HG03565 (cell line): Measurements from ENCODE around the gene GJB4.
"Not testable (repeated sequence)": the region's sequence is repeated elsewhere in the genome, so short reads cannot be mapped to it uniquely, and the experiment has no call there.

Experiments used
- ATAC-seq: cut with Tn5 transposase; IDR thresholded peaks from one replicate; pipeline ENCODE4 v1.9.1; 2021; ENCODE audit warnings: mild to moderate bottlenecking, moderate library complexity; ENCODE audit not compliant: unreplicated experiment

Gene GJB4

DNA sequence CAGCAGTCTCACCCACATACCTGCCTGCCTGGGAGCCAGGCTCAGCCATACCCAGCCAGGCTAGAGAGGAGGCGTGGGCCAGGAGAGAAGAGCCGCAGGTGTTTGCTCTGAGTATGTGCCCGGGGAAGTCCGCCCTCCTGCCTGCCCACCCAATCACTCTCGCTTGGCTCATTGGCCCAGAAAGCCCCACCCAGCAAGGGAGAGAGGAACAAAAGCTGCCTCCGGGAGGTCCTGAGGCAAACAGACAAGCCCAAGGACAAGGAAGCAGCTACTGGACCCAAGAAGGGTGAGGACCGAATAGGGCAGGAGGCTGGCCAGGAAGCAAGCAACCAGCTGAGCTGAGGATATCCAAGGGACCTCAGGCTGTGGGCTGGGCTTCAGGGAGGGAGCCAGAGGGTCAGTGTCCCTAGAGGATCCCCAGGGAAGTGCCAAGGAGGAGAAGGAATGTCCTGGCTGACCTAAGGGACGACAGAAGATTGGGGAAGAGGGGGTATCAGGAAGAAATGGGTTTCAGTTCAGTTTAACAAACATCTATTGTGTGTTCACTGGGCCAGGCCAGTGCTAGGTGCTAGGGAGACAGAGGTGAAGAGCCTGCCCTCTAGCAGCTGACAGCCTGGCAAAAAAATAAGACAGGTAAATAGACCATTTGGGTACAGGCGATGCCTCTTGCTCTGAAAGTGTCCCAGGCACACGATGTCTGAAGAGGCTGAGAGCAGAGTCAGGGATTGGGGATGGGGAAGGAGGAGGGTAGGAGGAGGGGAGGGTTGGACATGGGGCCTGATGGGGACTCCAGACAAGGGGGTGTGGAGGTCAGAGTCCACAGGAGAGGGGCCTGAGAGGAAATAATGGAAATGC, at the start of gene GJB4:
GJB4 (plus strand) TSS at position 238 of the 855 bp plus-strand sequence. CDS start 1,515 bp downstream, outside the sequence.
- ATAC-seq, result no peak

DNA sequence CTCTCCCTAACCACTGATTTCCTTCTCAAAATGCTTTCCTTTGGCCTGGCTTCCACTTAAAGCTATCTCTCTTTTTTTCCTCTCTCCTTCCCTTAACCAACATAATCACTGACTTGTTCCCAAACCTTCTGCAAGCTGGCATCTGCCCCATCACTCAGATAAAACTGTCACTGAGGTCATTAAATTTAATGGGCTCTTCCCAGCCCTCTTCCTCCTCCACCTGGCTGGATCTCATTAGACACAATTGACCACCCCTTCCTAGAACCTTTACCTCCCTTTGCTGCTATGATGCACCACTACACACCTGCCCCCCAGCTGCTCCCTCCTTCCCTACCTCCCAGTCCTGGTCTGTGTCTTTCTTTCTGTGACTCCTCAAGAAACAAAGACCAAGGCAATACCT, 48.7 kb upstream of the GJB4 start:
- no peak for ATAC-seq

DNA sequence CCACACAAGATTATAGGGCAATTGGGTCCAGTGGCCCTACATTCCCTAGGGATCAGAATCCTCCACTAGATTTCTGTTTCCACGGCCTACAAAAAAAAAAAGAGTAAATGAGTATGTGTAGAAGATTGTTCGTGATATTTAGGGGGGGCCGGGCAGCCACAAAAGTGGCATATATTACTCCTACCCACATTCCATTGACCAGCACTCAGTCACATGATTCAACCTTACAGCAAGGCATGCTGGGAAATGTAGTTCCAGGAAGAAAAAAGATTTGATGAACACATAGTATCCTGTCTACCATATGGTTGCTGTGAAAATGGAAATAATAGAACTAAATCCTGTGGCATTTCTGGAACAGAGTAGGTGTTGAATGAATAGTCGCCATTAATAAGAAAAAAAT, 48.1 kb upstream of the GJB4 start:
- no peak for ATAC-seq

DNA sequence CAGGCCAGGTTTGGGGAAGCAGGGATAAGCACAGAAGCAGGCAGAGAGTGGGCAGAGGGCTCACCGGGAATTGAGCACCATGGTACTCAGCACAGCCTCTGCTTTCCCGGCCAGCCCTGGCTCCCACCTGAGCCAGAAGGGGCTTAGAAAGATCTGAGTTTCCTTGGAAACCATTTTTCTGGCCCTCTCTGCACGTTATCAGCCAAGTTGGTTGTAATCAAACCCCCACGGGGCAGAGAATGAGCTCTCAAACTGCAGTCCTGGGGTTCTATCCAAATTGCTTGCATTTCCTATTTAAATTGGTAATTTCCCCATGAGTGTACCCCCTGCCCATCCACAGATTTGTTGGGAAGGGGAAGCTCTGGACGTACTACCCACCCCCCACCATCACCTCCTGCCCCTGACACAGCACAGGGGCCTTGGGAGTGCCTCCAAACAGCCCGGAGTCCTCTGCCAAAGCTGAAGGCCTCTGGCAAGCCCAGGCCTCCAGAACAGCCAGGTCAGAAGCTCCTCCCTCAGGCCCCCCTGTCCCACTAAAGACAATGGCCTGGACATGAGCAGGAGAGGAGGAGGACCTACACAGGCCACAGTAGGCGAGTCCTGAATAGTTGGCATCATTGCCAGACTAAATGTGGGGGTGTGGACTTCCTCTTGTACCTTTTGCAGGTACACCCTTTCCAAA, 47.4 kb upstream of the GJB4 start:
- no peak for ATAC-seq

DNA sequence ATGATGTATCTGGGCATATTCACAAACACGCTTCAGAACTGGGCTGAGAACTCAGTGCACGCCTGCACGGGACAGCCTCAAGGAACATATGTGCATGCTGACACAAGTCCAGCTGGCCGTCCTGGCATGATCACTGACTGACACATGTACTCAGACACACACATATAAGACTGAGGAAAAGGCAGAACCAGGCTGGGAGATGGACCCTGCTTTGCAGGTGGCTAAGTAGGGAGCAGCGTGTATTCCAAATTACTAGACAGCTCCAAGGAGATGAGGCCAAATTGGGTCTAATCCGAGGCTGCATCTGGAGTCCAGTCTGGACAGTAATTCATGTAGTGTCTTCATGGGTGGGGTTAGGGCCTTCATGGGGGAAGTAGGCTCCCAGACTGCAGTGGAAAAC, 46.1 kb upstream of the GJB4 start:
- no peak for ATAC-seq

DNA sequence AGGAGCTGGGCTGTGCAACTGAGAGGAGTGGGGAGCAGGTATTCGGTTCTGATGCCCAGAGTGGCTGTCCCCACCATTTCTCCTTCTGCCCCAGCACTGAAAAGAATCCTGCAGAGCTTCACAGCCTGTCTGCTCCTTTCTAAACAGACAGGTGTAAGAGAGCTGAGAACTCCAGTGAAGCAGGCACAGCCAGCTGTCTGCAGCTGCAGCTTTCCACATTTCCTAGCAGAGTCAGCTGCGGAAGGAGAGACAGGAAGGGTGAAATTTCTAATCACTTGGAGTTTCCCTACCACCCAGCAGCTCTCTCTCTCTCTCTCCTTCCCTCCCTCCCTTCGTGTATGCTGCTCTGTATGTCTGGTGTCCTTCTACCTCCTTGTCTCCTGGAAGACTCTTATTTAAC, 45.2 kb upstream of the GJB4 start:
- no peak for ATAC-seq

DNA sequence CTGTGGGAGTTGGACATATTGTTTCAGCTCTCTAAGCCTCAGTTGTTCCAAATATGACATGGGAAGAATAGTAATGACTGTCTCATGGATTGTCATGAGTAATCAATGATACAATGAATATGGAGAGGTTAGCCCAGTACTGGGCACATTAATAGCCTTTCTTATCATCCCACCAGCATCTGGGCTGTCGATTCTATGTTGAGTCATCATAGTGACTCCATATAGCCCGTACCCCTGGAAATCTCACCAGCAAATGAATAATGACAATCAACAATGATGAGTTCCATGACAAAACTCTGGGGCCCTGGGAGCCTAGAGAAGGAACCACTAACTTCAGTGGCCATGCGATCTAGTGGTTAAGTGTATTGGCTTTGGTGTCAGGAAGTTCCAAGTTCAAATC, 44.4 kb upstream of the GJB4 start:
- ATAC-seq, result no peak

DNA sequence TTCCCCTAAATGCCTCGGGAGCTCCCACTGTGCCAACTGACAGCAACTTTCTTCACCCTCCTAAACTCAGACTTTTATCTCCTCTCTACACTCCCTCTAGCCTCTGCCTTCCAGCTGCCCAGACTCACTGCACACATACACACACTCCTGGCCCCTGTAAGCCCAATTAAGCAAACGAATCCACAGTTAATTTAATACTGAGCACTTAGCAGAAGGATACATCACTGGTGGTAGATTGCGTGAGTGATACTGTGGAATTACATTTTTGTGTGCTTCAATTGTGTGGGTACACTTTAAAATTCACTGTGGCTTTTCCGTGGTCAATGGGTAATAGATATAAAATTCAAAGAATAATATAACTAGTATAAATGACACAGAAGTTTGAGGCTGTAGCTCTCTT, 38.3 kb upstream of the GJB4 start:
- ATAC-seq, result no peak

DNA sequence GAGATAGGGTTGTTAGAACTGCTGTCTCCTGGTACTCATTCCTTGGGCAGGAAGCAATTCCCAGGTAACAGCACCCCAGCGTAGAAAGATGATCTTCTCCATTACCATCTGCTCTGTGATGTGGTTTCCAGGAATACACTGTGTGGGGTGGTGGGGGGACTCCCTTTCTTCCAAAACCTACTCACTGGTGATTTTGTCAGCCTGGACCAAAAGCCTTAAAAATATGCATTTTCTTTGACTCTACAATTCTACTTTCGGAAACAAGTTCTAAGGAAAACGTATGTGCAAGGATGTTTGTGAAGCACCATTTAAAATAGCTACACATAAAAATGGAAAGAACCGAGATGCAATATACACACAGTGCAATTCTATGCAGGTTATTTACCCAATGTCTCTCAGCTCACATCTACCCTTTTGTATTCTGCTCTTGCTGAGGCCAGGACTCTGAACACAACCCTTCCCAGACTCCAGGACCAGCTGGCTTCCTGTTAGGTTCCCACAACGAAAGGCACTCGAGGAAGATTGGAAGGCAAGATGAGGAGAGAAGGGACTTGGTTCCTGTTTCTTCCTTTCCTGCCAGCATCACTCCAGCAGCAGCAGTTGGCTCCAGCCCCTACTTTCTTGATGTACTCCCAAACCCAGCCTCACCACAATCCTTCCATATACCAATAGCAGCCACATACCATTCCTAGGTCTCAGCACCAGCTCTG, 37.7 kb upstream of the GJB4 start:
- no peak for ATAC-seq

DNA sequence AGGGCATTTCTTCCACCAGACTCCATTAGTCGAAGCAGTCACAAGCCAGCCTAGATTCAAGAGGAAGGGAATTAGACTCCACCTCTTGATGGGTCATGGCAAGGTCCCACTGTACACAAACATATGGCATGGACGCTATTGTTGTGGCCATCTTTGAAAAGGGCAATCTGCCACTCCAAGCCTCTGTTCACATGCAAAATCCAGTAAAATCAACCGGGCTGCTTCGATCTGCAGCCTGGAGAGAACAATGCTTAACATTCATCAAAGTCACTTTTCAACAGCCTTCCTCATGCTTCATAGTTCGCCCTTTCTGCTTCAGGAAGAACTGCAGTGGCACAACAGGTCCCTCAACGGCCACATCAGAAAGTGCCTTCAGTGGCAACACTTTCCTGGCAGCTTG, 32.7 kb upstream of the GJB4 start:
- no peak for ATAC-seq

DNA sequence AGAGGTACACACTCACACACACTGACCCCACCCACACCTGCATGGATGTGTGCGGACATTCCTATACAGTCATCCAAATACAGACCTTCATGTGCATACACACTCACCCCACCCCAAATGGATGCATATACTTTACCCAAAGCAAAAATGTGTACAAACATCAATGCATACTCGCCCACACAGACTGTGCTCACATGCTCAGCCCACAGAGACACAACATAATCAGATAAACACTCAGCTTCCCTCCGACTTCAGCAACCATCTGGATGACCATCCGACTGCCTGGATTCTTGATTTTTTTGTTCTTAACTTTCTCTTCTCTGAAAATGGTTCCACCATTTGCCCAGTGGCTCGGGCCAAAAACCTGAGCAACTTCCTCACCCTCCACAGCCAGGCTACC, 29.1 kb upstream of the GJB4 start:
- ATAC-seq, result no peak

DNA sequence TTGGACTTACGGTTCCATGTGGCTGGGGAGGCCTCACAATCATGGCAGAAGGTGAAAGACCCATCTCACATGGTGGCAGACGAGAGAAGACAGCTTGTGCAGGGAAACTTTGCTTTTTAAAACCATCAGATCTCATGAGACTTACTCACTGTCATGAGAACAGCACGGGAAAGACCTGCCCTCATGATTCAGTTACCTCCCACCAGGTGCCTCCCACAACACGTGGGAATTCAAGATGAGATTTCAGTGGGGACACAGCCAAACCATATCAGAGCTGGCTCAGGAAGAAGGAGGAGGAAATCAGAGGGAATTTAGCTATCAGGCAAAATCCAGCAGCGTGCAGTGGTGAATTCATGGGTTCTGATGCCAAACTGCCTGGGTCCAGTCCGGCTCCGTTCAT, 26.7 kb upstream of the GJB4 start:
- not testable (repeated sequence) for ATAC-seq

DNA sequence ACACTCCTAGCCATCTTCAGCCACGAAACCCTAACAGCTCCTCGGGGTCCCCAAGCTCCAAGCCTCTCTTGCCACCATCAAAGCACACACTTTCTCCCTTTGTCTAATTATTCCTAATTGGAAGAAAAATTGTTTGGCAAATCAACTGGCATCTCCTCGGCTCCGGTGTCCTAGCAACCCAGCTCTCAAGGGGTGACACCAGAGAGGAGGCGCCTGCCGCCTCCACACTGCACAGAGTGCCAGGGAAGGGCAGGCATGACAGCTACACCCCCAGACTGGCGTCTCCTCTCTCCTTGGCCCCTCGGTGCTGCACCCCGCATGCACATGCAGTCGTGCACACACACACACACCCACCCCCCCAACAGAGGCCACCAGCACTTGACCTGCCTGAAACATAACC, 22.8 kb upstream of the GJB4 start:
- ATAC-seq, result no peak

DNA sequence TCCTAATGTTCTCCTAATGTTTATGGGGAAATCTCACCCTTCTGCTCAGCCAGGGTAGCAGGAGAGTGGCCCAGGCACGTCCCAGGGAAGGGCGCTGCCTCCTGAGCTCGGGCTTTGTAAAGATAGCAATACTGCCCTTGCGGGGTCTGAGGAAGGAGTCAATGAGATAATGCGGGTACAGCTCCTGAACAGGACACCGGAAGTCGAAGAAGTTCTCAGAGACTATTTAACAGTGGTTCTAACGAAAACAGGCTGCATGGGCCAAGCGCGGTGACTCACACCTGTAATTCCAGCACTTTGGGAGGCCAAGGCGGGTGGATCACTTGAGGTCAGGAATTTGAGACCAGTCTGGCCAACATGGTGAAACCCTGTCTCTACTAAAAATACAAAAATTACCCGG, 22.3 kb upstream of the GJB4 start:
- not testable (repeated sequence) for ATAC-seq

DNA sequence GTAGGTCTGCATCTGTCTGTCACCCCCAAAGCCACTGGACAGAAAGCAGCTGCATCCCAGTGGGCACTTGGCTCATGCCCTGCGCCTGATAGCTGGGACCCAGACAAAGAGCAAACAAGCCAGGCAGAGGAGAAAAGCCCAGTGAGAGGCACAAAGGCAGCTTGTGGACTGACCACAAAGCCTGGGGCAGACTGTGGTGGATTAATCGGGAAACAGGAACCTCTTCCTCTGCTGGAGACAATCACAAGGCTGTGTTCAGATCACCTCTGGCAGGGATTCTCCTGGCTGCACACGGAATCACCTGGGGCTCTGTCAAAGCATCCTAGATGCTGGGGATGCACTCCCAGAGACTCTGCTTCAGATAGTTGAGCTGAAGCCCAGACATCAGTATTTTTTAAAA, 19.9 kb upstream of the GJB4 start:
- no peak for ATAC-seq

DNA sequence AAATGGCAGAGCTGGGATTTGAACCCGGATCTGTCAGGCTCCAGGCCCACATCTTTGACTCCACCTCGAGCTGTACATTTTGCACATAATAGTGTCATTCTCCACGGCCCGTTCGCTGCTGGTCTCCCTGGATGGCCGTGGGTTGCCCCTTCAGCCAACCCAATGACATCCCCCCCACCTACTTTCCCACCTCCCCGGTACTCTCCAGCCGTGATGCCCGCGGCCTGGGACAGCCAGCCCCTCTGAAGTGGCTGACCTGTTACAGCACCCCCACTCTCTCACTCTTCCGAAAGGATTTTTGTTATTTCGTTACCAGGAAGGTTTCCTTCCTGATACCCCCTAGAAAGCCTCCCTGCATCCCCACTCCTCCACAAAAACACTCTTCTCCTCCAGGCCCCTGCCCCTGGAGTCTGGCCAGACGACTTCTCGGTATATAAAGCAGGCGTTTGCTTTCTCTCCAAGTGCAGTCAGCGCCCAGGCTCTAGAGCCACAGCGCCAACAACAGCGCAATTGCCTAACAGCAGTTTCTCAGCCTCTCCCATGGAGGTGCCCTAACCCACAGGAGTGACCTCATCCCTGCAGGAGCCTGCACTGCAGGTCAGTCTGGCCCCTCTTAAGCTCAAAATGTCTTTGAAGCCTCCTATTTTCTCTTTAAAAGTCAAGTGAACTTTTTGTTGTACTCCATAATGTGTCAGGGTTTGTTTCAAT, 19.2 kb upstream of the GJB4 start:
- ATAC-seq, result no peak

DNA sequence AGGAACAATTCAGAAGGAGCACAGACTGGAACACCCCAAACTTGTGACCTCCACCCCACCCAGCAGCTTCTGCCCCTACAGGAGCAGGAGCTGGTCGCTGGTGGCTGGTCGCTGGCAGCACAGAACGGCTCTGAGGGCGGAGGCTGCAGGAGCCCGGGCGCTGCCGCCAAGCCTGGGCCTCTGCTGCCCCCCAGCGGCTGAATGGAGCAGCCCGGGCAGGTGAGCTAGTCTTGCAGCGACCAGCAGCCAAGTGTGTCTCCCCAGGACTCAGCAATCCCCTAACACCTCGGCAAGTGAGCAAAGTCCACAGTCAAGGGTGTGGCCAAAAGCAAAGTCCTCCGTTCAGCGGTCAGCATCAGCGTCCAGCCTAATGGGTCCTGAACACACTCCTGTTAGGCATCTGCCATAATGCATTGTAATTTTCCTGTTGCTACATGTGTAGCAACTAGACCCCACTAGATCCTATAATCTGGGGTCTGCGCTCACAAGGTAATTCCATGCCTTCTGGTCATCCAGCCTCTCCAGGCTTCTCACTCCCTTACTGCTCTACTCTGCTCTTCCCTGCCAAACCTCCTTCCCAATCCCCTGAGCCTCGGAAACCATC, 16.8 kb upstream of the GJB4 start:
- no peak for ATAC-seq

DNA sequence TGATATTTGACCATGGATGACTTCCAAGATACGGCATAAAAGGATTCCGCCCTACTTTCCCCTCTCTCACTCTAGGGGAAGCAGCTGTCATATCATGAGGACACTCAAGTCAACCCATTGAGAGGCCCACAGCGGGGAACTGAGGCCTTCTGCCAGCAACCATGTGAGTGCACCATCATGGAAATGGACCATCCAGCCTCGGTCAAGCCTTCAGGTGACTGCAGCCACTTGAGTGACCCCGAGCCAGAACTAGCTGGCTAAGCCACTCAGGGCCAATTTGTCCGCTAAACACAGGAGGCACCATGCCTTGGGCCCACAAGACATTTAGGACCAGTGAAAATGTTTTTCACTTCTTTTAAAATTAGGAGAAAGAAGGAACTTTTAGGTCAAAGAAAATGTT, 15.8 kb upstream of the GJB4 start:
- ATAC-seq, result no peak

DNA sequence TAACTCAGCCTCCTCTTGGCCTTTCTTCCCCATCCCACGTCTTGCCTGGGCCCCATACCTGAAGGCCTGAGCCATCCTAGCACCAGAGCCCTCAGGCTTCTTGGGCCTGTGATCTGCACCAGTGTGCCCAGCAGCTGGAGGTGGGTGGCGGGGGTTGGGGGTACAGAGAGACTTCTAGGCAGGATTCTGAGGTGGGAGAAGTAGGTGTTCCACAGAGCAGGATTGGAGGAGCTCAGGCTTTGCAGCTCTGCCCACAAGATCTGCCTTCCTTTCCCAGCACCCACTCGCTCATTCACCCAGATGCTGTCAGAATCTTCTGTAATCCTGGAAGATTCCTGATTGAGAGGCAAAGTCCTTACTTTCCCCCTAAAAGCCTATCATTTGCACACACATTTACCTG, 14.7 kb upstream of the GJB4 start:
- no peak for ATAC-seq

DNA sequence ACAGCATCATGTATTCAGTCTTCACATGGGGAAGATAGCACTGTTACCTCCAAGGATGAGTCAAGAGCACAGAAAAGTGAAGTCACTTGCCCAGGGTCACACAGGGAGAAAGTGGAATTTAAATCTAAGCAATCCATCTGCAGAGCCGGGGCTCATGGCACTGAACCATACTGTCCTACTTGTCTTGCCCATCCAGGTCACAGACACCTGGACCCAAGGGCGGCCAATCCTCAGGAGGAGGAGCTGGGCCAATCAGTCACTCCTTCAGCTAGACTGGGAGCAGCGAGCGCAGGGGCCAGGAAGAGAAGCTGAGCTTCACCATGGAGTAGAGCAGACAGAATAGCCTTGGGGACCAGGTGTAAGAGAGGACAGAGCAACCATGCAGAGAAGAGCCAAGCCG, 13.9 kb upstream of the GJB4 start:
- ATAC-seq, result no peak

DNA sequence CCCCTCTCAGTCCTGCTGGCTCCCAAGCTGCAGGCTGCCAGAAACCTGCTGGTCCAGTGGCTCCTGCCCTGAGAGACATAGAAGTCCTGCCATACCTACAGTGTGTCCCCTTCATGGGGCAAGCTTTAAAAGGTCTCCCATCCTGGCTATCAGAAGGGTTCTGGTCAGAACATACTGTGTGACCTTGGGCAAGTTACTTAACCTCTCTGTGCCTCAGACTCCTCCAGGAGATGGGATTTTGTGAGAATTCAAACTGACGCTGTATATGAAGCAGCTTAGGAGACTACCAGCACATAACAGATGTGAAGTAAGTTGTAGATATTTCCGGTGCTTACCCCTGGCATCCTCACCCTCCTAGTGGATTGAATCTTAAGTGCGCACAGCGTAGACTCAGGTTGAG, 13.4 kb upstream of the GJB4 start:
- ATAC-seq, result no peak
